Measurements from ENCODE around the gene ASB7.

ASB7 gene

DNA sequence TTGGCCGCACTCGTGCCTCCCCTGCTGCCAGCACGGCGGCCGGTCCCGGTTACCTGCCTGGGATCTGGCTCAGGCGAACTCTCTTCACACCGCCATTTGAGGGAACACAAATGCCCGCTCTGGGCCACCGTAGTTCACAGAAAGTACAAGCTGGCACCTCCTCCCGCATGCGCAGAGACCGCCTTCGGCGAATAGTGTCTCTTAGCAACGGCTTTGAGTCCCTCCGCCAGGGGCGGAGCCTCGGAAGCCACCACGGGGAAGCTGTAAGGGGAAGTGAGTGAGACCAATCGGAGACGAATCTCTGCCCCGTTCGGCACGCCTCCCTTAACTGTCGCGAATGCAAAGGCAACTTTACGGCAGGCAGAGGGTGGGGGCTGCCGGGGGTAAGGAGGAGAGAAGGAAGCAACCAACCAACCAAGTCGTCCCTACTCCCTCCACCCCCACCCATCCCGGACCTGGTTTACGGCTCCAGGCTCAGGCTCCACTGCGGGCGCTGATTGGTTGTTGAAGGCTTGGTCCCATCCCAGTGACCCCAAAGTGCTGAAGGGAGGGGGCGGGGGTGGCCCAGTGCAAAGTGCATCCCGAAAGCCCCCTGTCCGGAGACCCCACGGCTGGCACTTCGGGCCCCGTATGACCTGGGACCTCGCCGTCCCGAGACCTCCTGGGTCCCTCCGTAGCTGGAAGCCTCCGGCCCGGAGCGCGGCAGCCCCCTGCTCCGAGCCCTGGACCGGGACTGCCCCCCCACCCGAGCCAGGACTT is at the start of gene ASB7, which contains the start of gene LINS1:
Gene ASB7, plus strand, starts transcription at position 526 of the 759 bp plus-strand sequence. CDS start 9,628 bp downstream, outside the sequence.
Gene LINS1, minus strand, starts transcription at position 121 of the 759 bp plus-strand sequence. CDS start 21,342 bp downstream, outside the sequence.
- Histone ChIP-seq H3K27ac (ENCODE audit: extremely low read depth, low read depth, low read length) (peak within 1 kb of the TSS; percentile 62), H3K9me3 (ENCODE audit: control insufficient read depth, insufficient read depth, low read depth, low read length) (no peaks in the 10 kb centered on the region), H3K36me3 (ENCODE audit: control insufficient read depth in 2 of 2, insufficient read depth in 1 of 2, low read length in 2 of 2) (peaks cover 21 to 26% of the 10 kb centered on the region in 2 experiments), H3K4me3 (ENCODE audit: low read depth, low read length) (peak within 1 kb of the TSS; percentile 91), H3K4me1 (ENCODE audit: control insufficient read depth, insufficient read depth, low read length) (peaks cover 14% of the 10 kb centered on the region)
- POLR2A ChIA-PET = interaction anchor here (0.6 to 1.5 kb wide), 13 partner anchors 8 to 1300 kb away, joined by 3 to 8 read pairs (median 3); partner anchors contain the start of genes ADAMTS17, CHSY1 and SNRPA1
- CTCF ChIA-PET = interaction anchor here (1.3 to 2.4 kb wide), 3 partner anchors 253 to 406 kb away, joined by 3 to 15 read pairs (median 11); partner anchors contain the start of gene ADAMTS17
- TF ChIP-seq GLI2 (tag by site-specific recombination; IDR thresholded peaks at IDR 0.05; ENCODE audit: borderline replicate concordance, low read depth) (no peak), OVOL3 (tag by site-specific recombination; IDR thresholded peaks at IDR 0.05) (no peak), MYNN (tag by site-specific recombination; IDR thresholded peaks at IDR 0.05; ENCODE audit: borderline replicate concordance) (no peak), HOXA7 (CRISPR knock-in tag; IDR thresholded peaks at IDR 0.05; ENCODE audit: borderline replicate concordance) (no peak), ZNF624 (tag by site-specific recombination; IDR thresholded peaks at IDR 0.05) (no peak), ZNF112 (tag by site-specific recombination; IDR thresholded peaks at IDR 0.05) (no peak), TRIM28 (IDR thresholded peaks at IDR 0.05; ENCODE audit: borderline replicate concordance, low read length) (no peak), ZNF658 (tag by site-specific recombination; IDR thresholded peaks at IDR 0.05) (no peak), ZBTB21 (tag by site-specific recombination; IDR thresholded peaks at IDR 0.05) (no peak), KLF16 (tag by site-specific recombination; IDR thresholded peaks at IDR 0.05) (peak; percentile 84), ZNF529 (tag by site-specific recombination; IDR thresholded peaks at IDR 0.05; ENCODE audit: insufficient replicate concordance) (no peak), ZNF223 (tag by site-specific recombination; IDR thresholded peaks at IDR 0.05) (peak; percentile 71; the same call in 1 of the 2 replicates), ZSCAN4 (tag by site-specific recombination; IDR thresholded peaks at IDR 0.05) (no peak), BCL11B (tag by site-specific recombination; IDR thresholded peaks at IDR 0.05; ENCODE audit: low read depth) (no peak), ZNF610 (tag by site-specific recombination; IDR thresholded peaks at IDR 0.05; ENCODE audit: borderline replicate concordance) (no peak), KLF10 (tag by site-specific recombination; IDR thresholded peaks at IDR 0.05) (0 out of 2 replicates have a peak, but pooled peaks have one; percentile 41), ZNF585B (tag by site-specific recombination; IDR thresholded peaks at IDR 0.05) (no peak), ZNF600 (tag by site-specific recombination; IDR thresholded peaks at IDR 0.05) (no peak; the same call in 1 of the 2 replicates), ZNF580 (tag by site-specific recombination; IDR thresholded peaks at IDR 0.05) (no peak), ZNF626 (tag by site-specific recombination; IDR thresholded peaks at IDR 0.05) (no peak), ZNF174 (tag by site-specific recombination; IDR thresholded peaks at IDR 0.05) (no peak), KLF8 (tag by site-specific recombination; IDR thresholded peaks at IDR 0.05) (peak; percentile 38), ZBTB11 (tag by site-specific recombination; conservative IDR thresholded peaks at IDR 0.05; ENCODE audit: low read depth) (peak; percentile 35), SP3 (tag by site-specific recombination; IDR thresholded peaks at IDR 0.05) (peak; percentile 98), ZFP41 (tag by site-specific recombination; IDR thresholded peaks at IDR 0.05; ENCODE audit: borderline replicate concordance) (no peak), ZNF473 (tag by site-specific recombination; IDR thresholded peaks at IDR 0.05) (no peak)
- TF ChIP-seq, protein P1, sequence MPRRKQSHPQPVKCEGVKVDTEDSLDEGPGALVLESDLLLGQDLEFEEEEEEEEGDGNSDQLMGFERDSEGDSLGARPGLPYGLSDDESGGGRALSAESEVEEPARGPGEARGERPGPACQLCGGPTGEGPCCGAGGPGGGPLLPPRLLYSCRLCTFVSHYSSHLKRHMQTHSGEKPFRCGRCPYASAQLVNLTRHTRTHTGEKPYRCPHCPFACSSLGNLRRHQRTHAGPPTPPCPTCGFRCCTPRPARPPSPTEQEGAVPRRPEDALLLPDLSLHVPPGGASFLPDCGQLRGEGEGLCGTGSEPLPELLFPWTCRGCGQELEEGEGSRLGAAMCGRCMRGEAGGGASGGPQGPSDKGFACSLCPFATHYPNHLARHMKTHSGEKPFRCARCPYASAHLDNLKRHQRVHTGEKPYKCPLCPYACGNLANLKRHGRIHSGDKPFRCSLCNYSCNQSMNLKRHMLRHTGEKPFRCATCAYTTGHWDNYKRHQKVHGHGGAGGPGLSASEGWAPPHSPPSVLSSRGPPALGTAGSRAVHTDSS (tag by site-specific recombination; IDR thresholded peaks at IDR 0.05) = no peak
- TF ChIP-seq, protein P2, sequence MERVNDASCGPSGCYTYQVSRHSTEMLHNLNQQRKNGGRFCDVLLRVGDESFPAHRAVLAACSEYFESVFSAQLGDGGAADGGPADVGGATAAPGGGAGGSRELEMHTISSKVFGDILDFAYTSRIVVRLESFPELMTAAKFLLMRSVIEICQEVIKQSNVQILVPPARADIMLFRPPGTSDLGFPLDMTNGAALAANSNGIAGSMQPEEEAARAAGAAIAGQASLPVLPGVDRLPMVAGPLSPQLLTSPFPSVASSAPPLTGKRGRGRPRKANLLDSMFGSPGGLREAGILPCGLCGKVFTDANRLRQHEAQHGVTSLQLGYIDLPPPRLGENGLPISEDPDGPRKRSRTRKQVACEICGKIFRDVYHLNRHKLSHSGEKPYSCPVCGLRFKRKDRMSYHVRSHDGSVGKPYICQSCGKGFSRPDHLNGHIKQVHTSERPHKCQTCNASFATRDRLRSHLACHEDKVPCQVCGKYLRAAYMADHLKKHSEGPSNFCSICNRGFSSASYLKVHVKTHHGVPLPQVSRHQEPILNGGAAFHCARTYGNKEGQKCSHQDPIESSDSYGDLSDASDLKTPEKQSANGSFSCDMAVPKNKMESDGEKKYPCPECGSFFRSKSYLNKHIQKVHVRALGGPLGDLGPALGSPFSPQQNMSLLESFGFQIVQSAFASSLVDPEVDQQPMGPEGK (tag by site-specific recombination; IDR thresholded peaks at IDR 0.05) = peak; percentile 99
- TF ChIP-seq, protein P3, sequence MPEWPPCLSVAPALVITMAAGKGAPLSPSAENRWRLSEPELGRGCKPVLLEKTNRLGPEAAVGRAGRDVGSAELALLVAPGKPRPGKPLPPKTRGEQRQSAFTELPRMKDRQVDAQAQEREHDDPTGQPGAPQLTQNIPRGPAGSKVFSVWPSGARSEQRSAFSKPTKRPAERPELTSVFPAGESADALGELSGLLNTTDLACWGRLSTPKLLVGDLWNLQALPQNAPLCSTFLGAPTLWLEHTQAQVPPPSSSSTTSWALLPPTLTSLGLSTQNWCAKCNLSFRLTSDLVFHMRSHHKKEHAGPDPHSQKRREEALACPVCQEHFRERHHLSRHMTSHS (tag by site-specific recombination; IDR thresholded peaks at IDR 0.05) = no peak

All from HEK293 (cell line).